Loucy (cell line): ENCODE data around the gene SCN3B.

ENCODE experiments used
- H2AFZ ChIP-seq: fragments of 200-600 bp; sonication (generic); 2 replicates; pipeline ENCODE4 v1.6.0; 2016; ENCODE audit warnings: antibody characterized with exemption, mild to moderate bottlenecking, low read length, moderate library complexity
- H3F3A ChIP-seq: fragments of 200-600 bp; 2 replicates; pipeline ENCODE4 v1.6.0; 2016; ENCODE audit warnings: antibody characterized with exemption, low read depth, mild to moderate bottlenecking
- H3K27me3 ChIP-seq: fragments of 200-600 bp; sonication (generic); 2 replicates; pipeline ENCODE4 v1.6.1; 2014; ENCODE audit warnings: low read length, mild to moderate bottlenecking; ENCODE audit not compliant: insufficient read depth, poor library complexity, severe bottlenecking
- H3K36me3 ChIP-seq: fragments of 200-600 bp; sonication (generic); 2 replicates; pipeline ENCODE4 v1.6.1; 2016; ENCODE audit warnings: low read length; ENCODE audit not compliant: insufficient read depth
- H3K4me1 ChIP-seq: fragments of 200-600 bp; sonication (generic); 2 replicates; pipeline ENCODE4 v1.5.1; 2014; ENCODE audit warnings: low read length, mild to moderate bottlenecking; ENCODE audit not compliant: insufficient read depth, poor library complexity, severe bottlenecking
- H3K4me2 ChIP-seq: fragments of 200-600 bp; sonication (generic); 2 replicates; pipeline ENCODE4 v1.6.0; 2014; ENCODE audit warnings: antibody characterized with exemption, low read length, low read depth, mild to moderate bottlenecking; ENCODE audit not compliant: poor library complexity, severe bottlenecking
- H3K4me3 ChIP-seq: fragments of 200-600 bp; sonication (generic); 2 replicates; pipeline ENCODE4 v1.5.1; 2014; ENCODE audit warnings: low read length, mild to moderate bottlenecking, mixed read lengths; ENCODE audit not compliant: poor library complexity, severe bottlenecking
- H3K79me2 ChIP-seq: fragments of 200-600 bp; sonication (generic); 2 replicates; pipeline ENCODE4 v1.6.1; 2014; ENCODE audit warnings: low read length; ENCODE audit not compliant: insufficient read depth
- H3K9ac ChIP-seq: fragments of 200-600 bp; sonication (generic); 2 replicates; pipeline ENCODE4 v1.6.0; 2014; ENCODE audit warnings: mild to moderate bottlenecking, low read depth, low read length, moderate library complexity; ENCODE audit not compliant: poor library complexity, severe bottlenecking
- H3K9me2 ChIP-seq: fragments of 200-600 bp; sonication (generic); replicated peaks from 2 replicates; pipeline ENCODE4 v1.6.1; 2016; ENCODE audit warnings: low read depth, low read length, mixed read lengths
- H3K9me3 ChIP-seq: fragments of 200-600 bp; sonication (generic); 2 replicates; pipeline ENCODE4 v1.6.1; 2014; ENCODE audit warnings: mild to moderate bottlenecking, antibody characterized with exemption, low read length, low read depth; ENCODE audit not compliant: insufficient read depth
- H4K20me1 ChIP-seq: fragments of 200-600 bp; sonication (generic); 2 replicates; pipeline ENCODE4 v1.6.0; 2014; ENCODE audit warnings: antibody characterized with exemption, low read length, mild to moderate bottlenecking; ENCODE audit not compliant: insufficient read depth, poor library complexity, severe bottlenecking
- EZH2phosphoT487 ChIP-seq: fragments of 200-600 bp; IDR thresholded peaks from 2 replicates; pipeline ENCODE4 v1.6.1; 2018; ENCODE audit warnings: antibody characterized with exemption, mild to moderate bottlenecking, moderate library complexity, borderline replicate concordance
- TF ChIP-seq, protein P1 (sequence below): fragments of 200-600 bp; sonication (generic); conservative IDR thresholded peaks from 2 replicates; pipeline ENCODE4 v1.5.1; 2014; ENCODE audit warnings: mild to moderate bottlenecking, antibody characterized with exemption, low read length

SCN3B gene

DNA sequence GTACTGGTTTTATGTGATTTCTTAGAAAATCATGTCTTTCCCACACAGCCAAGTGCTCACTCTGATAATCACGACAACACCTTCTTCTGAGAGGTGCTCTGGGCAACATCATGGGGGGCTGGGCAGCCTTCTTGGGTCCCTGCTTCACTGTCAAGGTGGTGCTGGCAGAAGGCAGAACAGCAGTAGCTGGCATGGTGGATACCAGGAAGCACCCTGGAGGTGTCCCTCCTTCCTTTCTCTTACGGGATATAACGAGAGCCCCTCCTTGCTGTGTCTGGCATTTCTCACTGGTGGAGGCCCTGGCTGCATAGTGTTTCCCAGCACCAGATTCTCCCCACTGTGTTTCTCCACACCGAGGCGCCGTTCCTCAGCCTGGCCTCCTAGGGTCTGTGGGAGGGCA is 60.9 kb downstream of the SCN3B start:
- TF ChIP-seq EZH2phosphoT487: no peak
- TF ChIP-seq, protein P1, sequence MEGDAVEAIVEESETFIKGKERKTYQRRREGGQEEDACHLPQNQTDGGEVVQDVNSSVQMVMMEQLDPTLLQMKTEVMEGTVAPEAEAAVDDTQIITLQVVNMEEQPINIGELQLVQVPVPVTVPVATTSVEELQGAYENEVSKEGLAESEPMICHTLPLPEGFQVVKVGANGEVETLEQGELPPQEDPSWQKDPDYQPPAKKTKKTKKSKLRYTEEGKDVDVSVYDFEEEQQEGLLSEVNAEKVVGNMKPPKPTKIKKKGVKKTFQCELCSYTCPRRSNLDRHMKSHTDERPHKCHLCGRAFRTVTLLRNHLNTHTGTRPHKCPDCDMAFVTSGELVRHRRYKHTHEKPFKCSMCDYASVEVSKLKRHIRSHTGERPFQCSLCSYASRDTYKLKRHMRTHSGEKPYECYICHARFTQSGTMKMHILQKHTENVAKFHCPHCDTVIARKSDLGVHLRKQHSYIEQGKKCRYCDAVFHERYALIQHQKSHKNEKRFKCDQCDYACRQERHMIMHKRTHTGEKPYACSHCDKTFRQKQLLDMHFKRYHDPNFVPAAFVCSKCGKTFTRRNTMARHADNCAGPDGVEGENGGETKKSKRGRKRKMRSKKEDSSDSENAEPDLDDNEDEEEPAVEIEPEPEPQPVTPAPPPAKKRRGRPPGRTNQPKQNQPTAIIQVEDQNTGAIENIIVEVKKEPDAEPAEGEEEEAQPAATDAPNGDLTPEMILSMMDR: no peak
- no peaks in the 10 kb centered on the region for H3K9me3 ChIP-seq
- H3K4me1 ChIP-seq: no peaks in the 10 kb centered on the region
- H2AFZ ChIP-seq: no peak overlapping the region
- no peak overlapping the region for H3K4me2 ChIP-seq
- H4K20me1 ChIP-seq: no peaks in the 10 kb centered on the region
- no peaks in the 10 kb centered on the region for H3F3A ChIP-seq
- peaks cover 39% of the 10 kb centered on the region; the same call in 1 of the 2 replicates for H3K36me3 ChIP-seq
- no peaks in the 10 kb centered on the region for H3K9me2 ChIP-seq
- H3K9ac ChIP-seq: no peak overlapping the region
- H3K79me2 ChIP-seq: no peaks in the 10 kb centered on the region
- no peaks in the 10 kb centered on the region for H3K27me3 ChIP-seq
- H3K4me3 ChIP-seq: no peak overlapping the region

DNA sequence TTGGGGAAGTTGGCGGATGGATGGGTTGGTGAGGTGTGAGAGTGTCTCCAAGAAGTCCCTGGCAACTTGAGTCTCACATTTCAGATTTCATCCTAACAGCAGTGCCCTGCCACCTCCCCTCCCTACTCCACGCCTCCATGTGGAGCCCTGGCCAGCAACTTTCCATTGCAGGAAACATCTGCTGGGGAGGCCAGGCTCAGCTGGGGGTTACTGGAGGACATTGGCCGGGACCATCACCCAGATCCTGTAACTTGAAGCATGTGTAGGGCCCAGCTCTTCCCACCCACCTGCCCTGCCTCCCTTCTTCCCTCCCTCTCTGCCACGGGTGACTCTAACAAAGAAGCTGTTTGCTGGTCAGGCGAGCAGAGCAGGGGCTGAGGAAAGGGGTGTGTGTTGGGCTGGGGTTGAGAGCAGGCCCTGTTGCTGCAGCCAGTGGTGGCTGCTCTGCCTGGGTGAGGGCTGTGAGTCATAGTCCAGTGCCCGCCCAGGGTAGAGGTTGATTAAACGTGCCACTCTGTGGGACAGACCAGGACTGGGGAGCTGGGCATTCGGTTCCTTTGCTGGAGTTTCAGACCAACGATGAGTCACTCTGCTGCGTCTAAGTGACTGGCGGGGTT is 64.0 kb downstream of the SCN3B start:
- Histone ChIP-seq H3K9me2 (no peaks in the 10 kb centered on the region), H3K4me3 (no peak overlapping the region), H3K4me2 (no peak overlapping the region), H3K4me1 (no peaks in the 10 kb centered on the region), H3K79me2 (no peaks in the 10 kb centered on the region), H3K36me3 (peaks cover 28% of the 10 kb centered on the region; the same call in 1 of the 2 replicates), H3F3A (no peaks in the 10 kb centered on the region), H3K9ac (no peak overlapping the region), H4K20me1 (no peaks in the 10 kb centered on the region), H3K9me3 (no peaks in the 10 kb centered on the region), H3K27me3 (no peaks in the 10 kb centered on the region), H2AFZ (no peak overlapping the region)
- TF ChIP-seq EZH2phosphoT487: no peak
- TF ChIP-seq, protein P1: no peak

DNA sequence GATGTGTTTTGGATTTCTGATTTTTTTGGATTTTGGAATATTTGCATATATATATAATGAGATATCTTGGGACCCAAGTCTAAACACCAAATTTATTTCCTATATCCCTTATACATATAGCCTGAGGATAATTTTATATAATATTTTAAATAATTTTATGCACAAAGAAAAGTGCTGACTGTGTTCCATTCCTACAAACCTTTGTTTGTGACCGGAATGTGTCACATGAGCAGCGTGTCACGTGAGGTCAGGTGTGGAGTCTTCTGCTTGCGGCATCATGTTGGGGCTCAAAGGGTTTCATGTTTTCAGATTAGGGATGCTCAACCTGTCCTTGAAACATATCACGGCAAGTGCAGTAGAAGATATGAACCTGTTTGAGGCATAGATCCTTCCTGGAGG is 65.6 kb downstream of the SCN3B start:
- Histone ChIP-seq H2AFZ (no peak overlapping the region), H3K4me2 (no peak overlapping the region), H3K4me1 (no peaks in the 10 kb centered on the region), H3K9me3 (no peaks in the 10 kb centered on the region), H3K79me2 (no peaks in the 10 kb centered on the region), H3K9me2 (no peaks in the 10 kb centered on the region), H3K4me3 (no peak overlapping the region), H3K9ac (no peak overlapping the region), H4K20me1 (no peaks in the 10 kb centered on the region), H3K27me3 (no peaks in the 10 kb centered on the region), H3F3A (no peaks in the 10 kb centered on the region), H3K36me3 (peaks cover 17% of the 10 kb centered on the region; the same call in 1 of the 2 replicates)
- no peak for TF ChIP-seq EZH2phosphoT487
- TF ChIP-seq, protein P1: no peak
